ENCODE data around the gene BDKRB2.

BDKRB2 gene

DNA sequence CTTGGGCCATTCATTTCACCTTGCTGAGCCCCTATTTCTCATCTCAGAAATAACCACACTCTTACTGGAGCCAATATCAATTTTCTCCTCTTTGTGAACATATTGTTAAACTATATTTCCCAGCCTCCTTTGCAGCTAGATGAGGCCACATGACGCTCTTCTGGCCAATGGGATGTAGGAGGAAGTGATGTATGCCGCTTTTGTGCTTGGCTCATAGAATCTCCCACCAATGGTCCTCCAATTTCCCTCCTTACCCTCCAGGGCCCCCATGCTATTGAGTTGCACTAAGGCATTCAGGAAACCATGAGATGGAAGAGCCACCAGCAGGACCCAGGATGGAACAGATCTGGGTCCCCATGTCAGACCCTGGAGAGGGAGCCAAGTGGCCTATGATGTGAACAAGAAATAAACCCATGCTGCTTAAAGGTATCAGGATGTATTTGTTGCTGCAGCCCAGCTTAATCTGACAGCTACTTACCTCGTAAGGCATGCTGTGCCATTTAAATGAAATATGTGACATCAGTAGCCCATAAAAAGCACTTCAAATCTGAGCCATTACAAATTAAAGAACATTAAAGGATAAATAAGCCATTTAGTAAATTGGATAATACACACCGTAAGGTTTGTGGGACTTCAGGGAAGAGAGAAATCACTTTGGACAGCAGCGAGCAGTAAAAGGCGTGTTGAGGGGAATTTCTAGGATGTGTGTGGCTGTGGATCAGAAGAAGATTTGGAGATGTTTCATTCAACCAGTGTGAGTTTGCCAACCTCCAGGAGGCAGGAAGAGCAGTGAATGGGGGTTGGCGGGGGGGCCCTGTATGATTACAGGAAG lies 24.4 kb upstream of the BDKRB2 start:
- no peaks in the 10 kb centered on the region for H3K27me3 ChIP-seq (replicated peaks; ENCODE audit: control insufficient read depth, insufficient read depth, low read length)
- H3K4me3 ChIP-seq (replicated peaks; ENCODE audit: low read depth, low read length): no peak overlapping the region
- TF ChIP-seq CTCF (IDR thresholded peaks at IDR 0.05; ENCODE audit: insufficient read depth, low read length, poor library complexity, severe bottlenecking): no peak
- H3K36me3 ChIP-seq (ENCODE audit: control insufficient read depth, insufficient read depth, low read length): no peaks in the 10 kb centered on the region
- DNase-seq (ENCODE audit: extremely low read depth, insufficient read length): no peak

- DNase-seq (ENCODE audit: extremely low read depth, insufficient read length): no peak
- Histone ChIP-seq H3K27me3 (replicated peaks; ENCODE audit: control insufficient read depth, insufficient read depth, low read length) (no peaks in the 10 kb centered on the region), H3K4me3 (replicated peaks; ENCODE audit: low read depth, low read length) (no peak overlapping the region), H3K36me3 (ENCODE audit: control insufficient read depth, insufficient read depth, low read length) (no peaks in the 10 kb centered on the region)
- no peak for TF ChIP-seq CTCF (IDR thresholded peaks at IDR 0.05; ENCODE audit: insufficient read depth, low read length, poor library complexity, severe bottlenecking)
These were observed 23.2 kb upstream of the BDKRB2 start for GRCh38 chr14:96181186-96182056.

DNA sequence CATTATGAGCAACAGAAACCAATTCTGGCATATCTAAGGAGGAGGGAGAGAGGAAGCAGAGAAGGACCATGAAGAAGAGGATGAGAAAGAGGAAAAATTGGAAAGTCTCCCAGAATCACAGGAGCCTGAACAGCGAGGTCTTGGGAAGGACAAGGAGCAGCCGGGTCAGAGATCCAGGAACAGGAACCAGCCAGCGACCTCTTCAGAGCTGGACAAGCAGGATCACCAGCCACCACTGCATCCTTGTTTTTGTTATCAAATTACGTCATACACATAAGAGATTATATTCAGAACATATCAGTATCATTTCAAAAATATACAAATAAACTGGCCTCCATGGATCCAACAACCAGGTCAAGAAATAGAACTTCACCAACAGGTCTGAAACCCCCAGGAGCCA lies 22.1 kb upstream of the BDKRB2 start:
- TF ChIP-seq CTCF (IDR thresholded peaks at IDR 0.05; ENCODE audit: insufficient read depth, low read length, poor library complexity, severe bottlenecking): no peak
- Histone ChIP-seq H3K36me3 (ENCODE audit: control insufficient read depth, insufficient read depth, low read length) (no peaks in the 10 kb centered on the region), H3K27me3 (replicated peaks; ENCODE audit: control insufficient read depth, insufficient read depth, low read length) (no peaks in the 10 kb centered on the region), H3K4me3 (replicated peaks; ENCODE audit: low read depth, low read length) (no peak overlapping the region)
- no peak for DNase-seq (ENCODE audit: extremely low read depth, insufficient read length)

DNA sequence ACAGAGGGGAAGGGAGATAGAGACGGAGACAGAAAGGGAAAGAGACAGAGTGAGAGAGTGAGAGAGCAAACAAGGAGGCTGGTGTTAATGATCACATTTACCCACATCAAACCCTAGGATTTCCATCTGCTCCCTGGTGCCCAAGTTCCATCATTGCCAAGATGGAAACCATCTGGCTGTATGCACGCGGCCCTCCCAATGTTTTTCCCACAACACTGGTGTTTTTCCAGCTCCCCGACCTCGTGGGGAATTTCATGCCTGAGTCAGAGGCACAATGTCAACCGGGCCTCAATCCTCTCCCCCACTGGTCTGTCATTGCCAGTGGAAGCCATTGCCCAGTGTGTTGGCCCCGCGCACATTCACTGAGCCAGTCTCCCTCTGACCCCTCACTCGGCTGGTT lies 19.9 kb upstream of the BDKRB2 start:
- H3K27me3 ChIP-seq (replicated peaks; ENCODE audit: control insufficient read depth, insufficient read depth, low read length): no peaks in the 10 kb centered on the region
- no peaks in the 10 kb centered on the region for H3K36me3 ChIP-seq (ENCODE audit: control insufficient read depth, insufficient read depth, low read length)
- no peak for TF ChIP-seq CTCF (IDR thresholded peaks at IDR 0.05; ENCODE audit: insufficient read depth, low read length, poor library complexity, severe bottlenecking)
- no peak overlapping the region for H3K4me3 ChIP-seq (replicated peaks; ENCODE audit: low read depth, low read length)
- DNase-seq (ENCODE audit: extremely low read depth, insufficient read length): no peak

DNA sequence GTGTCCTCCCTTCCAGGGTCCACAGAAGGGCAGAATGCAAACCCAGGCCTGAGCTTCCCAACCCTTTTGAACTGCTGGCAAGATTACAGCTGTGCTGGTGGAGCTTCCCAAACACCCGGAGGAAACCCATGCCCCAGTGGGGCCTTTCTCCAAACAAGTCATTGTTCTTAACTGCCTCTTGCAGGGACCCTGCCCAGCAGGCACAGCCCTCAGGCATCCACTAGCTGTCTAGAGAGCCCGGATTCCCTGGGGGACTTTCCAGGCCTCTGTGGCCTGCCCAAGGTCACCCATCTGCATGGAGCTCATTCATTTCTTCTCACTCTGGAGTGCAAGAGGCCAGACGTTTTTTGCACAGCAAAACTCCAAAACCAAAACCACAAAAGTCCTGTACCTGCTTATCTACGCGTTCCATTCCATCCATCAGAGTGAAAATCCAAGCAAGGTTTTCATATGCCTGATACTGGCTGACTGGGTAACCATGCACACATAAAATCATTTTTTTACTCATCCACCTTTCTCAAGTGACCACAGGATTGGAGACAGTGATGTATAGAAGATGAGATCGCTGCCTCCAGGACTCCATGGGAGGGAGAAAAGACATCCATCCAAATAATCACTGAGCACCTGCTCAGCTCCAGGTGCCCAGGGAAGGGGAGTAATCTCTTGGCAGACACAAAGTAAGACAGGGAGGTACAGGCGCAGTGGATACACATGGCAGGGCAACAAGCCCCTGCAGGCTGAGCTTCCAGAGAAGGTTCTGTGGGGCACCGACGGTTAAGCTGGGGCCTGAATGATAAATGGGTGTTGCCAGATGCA lies 17.2 kb upstream of the BDKRB2 start:
- no peak for DNase-seq (ENCODE audit: extremely low read depth, insufficient read length)
- Histone ChIP-seq H3K36me3 (ENCODE audit: control insufficient read depth, insufficient read depth, low read length) (no peaks in the 10 kb centered on the region), H3K27me3 (replicated peaks; ENCODE audit: control insufficient read depth, insufficient read depth, low read length) (no peaks in the 10 kb centered on the region), H3K4me3 (replicated peaks; ENCODE audit: low read depth, low read length) (no peak overlapping the region)
- TF ChIP-seq CTCF (IDR thresholded peaks at IDR 0.05; ENCODE audit: insufficient read depth, low read length, poor library complexity, severe bottlenecking): no peak
